GM23338 (cell line): ENCODE data around the gene AFF2. TPM values are rescaled to one million over a fixed set of nuclear protein-coding genes. Genes with fewer than 3 reads are reported as not detected.
A peak's percentile ranks its signal among the peaks of the same experiment; 100 is the strongest.

ENCODE experiments used
- ATAC-seq: fragments of 200-7000 bp; cut with Tn5 transposase; 3 replicates; pipeline ENCODE4 v1.9.1; 2020
- DNase-seq: peaks from one replicate; pipeline ENCODE4 v3.0.0-alpha.2; 2015; ENCODE audit warnings: low spot score
- H2AFZ ChIP-seq: fragments of 200-600 bp; sonication (generic); 2 replicates; pipeline ENCODE4 v1.8.0; 2016; ENCODE audit warnings: antibody characterized with exemption, mild to moderate bottlenecking, moderate library complexity
- H3F3A ChIP-seq: fragments of 200-600 bp; sonication (generic); replicated peaks from 2 replicates; pipeline ENCODE4 v1.8.0; 2017; ENCODE audit warnings: antibody characterized with exemption, mixed run types, low read depth
- H3K27ac ChIP-seq: fragments of 200-600 bp; sonication (generic); 2 replicates; pipeline ENCODE4 v1.6.1; 2016; ENCODE audit warnings: low read depth
- H3K27me3 ChIP-seq: fragments of 200-600 bp; sonication (generic); 2 replicates; pipeline ENCODE4 v1.8.0; 2016; ENCODE audit warnings: mild to moderate bottlenecking, mixed run types, moderate library complexity; ENCODE audit not compliant: insufficient read depth
- H3K36me3 ChIP-seq: fragments of 200-600 bp; sonication (generic); 2 replicates; pipeline ENCODE4 v1.8.0; 2016; ENCODE audit warnings: mild to moderate bottlenecking; ENCODE audit not compliant: insufficient read depth
- H3K4me1 ChIP-seq: fragments of 200-600 bp; sonication (generic); 2 replicates; pipeline ENCODE4 v1.8.0; 2016; ENCODE audit warnings: mild to moderate bottlenecking, moderate library complexity; ENCODE audit not compliant: insufficient read depth
- H3K4me2 ChIP-seq: fragments of 200-600 bp; sonication (generic); 2 replicates; pipeline ENCODE4 v1.7.1; 2017; ENCODE audit warnings: mixed run types
- H3K4me3 ChIP-seq: fragments of 200-600 bp; sonication (generic); 2 replicates; pipeline ENCODE4 v1.6.1; 2016; ENCODE audit warnings: mixed run types
- H3K79me2 ChIP-seq: fragments of 200-600 bp; sonication (generic); replicated peaks from 2 replicates; pipeline ENCODE4 v1.8.0; 2017; ENCODE audit warnings: mild to moderate bottlenecking; ENCODE audit not compliant: insufficient read depth
- H3K9me2 ChIP-seq: fragments of 200-600 bp; sonication (generic); 2 replicates; pipeline ENCODE4 v1.8.0; 2017; ENCODE audit not compliant: insufficient read depth
- H4K20me1 ChIP-seq: fragments of 200-600 bp; sonication (generic); replicated peaks from 2 replicates; pipeline ENCODE4 v1.8.0; 2017; ENCODE audit warnings: mild to moderate bottlenecking; ENCODE audit not compliant: insufficient read depth
- H3K27ac Mint-ChIP-seq: 2 replicates; pipeline ENCODE4 v1.8.0; 2020; ENCODE audit warnings: inconsistent platforms, mild to moderate bottlenecking, moderate library complexity, mixed read lengths
- H3K27me3 Mint-ChIP-seq: 3 replicates; pipeline ENCODE4 v1.8.0; 2022; ENCODE audit warnings: low read depth, mild to moderate bottlenecking, moderate library complexity, mixed read lengths, inconsistent platforms; ENCODE audit not compliant: insufficient read depth, poor library complexity
- H3K36me3 Mint-ChIP-seq: 3 replicates; pipeline ENCODE4 v1.8.0; 2021; ENCODE audit warnings: low read depth, mild to moderate bottlenecking, inconsistent platforms, moderate library complexity, mixed read lengths
- H3K4me1 Mint-ChIP-seq: 3 replicates; pipeline ENCODE4 v1.8.0; 2020; ENCODE audit warnings: mild to moderate bottlenecking, inconsistent platforms, mixed read lengths
- H3K4me3 Mint-ChIP-seq: 3 replicates; pipeline ENCODE4 v1.8.0; 2021; ENCODE audit warnings: moderate library complexity, mild to moderate bottlenecking, inconsistent platforms, mixed read lengths
- H3K9me3 Mint-ChIP-seq: 3 replicates; pipeline ENCODE4 v1.8.0; 2020; ENCODE audit warnings: moderate library complexity, mild to moderate bottlenecking, inconsistent platforms, mixed read lengths
- CREB1 ChIP-seq: fragments of 250-450 bp; sonication (Bioruptor Pico); IDR thresholded peaks from 2 replicates; pipeline ENCODE4 v1.5.0; 2020; ENCODE audit warnings: low read depth, mild to moderate bottlenecking, moderate library complexity
- EZH2 ChIP-seq: fragments of 200-600 bp; sonication (generic); IDR thresholded peaks from one replicate; pipeline ENCODE4 v1.8.0; 2017; ENCODE audit warnings: antibody characterized with exemption, mild to moderate bottlenecking, low read depth; ENCODE audit not compliant: unreplicated experiment
- EZH2phosphoT487 ChIP-seq: fragments of 200-600 bp; sonication (generic); IDR thresholded peaks from one replicate; pipeline ENCODE4 v1.8.1; 2018; ENCODE audit warnings: antibody characterized with exemption; ENCODE audit not compliant: unreplicated experiment
- JUNB ChIP-seq: IDR thresholded peaks from one replicate; pipeline ENCODE4 v1.6.1; 2016; ENCODE audit warnings: antibody characterized with exemption; ENCODE audit not compliant: unreplicated experiment
- NANOG ChIP-seq: IDR thresholded peaks from 2 replicates; pipeline ENCODE4 v1.6.1; 2016; ENCODE audit warnings: antibody characterized with exemption, borderline replicate concordance
- POLR2AphosphoS5 ChIP-seq: IDR thresholded peaks from 2 replicates; pipeline ENCODE4 v1.6.1; 2016; ENCODE audit warnings: antibody characterized with exemption, low read depth
- STAT1 ChIP-seq: IDR thresholded peaks from one replicate; pipeline ENCODE4 v1.6.1; 2016; ENCODE audit warnings: antibody characterized with exemption; ENCODE audit not compliant: unreplicated experiment
- ZNF114 ChIP-seq: fragments of 250-450 bp; sonication (Bioruptor Pico); IDR thresholded peaks from 2 replicates; pipeline ENCODE4 v1.5.0; 2020; ENCODE audit warnings: mild to moderate bottlenecking, moderate library complexity
- ZNF331 ChIP-seq: fragments of 250-450 bp; sonication (Bioruptor Pico); IDR thresholded peaks from 2 replicates; pipeline ENCODE4 v1.5.0; 2020; ENCODE audit warnings: low read depth, mild to moderate bottlenecking, moderate library complexity
- polyA plus RNA-seq: library from polyadenylated mRNA; unstranded; fragments of >200 nt; fragmentation: Nextera tagmentation; extraction: Ambion mirVana; gene quantifications from 2 replicates; pipeline ENCODE4 v1.2.1, GENCODE V29; 2016
- total RNA-seq: library from RNA; depleted of rRNA; stranded (reverse); fragments of >200 nt; shearing (Covaris generic); gene quantifications from 2 replicates; pipeline ENCODE4 v1.2.3, GENCODE V29; 2014
- TF ChIP-seq, protein P1 (sequence below): IDR thresholded peaks from 2 replicates; pipeline ENCODE4 v1.6.1; 2016; ENCODE audit warnings: antibody characterized with exemption
- TF ChIP-seq, protein P2 (sequence below): IDR thresholded peaks from one replicate; pipeline ENCODE4 v1.6.1; 2018; ENCODE audit warnings: antibody characterized with exemption; ENCODE audit not compliant: unreplicated experiment

The AFF2 gene
- total and polyA plus RNA-seq, 2 experiments from 2014 or later = 1.6 to 5.8 TPM

DNA sequence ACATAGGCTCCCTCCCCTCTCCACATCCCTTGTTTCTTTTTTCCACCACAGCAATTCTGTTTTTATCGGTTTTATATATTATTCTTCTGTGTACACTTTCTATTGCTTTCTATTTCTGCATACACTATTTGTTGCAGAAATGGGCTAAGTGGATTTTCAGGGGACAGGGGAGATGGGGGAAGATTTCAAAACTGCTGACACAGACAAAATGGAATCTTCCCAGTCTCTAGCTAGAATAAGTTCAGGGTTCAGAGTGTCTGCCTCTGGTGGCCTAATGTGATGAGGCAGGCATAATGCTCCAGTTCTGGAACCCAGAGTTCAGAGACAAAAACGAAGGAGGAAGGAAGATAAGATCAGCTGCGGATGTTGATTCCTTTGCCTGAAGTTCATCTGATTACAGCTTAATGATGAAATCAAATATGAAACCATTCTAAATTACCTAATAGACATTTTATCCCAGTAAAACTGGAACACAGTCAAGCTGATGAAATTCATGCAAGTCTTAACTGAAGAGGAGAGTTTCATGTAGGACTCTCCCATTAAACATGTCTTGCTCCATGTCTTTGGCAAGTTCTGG lies 447.1 kb downstream of the AFF2 start:
- Histone ChIP-seq H3F3A (no peaks in the 10 kb centered on the region), H2AFZ (no peak overlapping the region), H3K79me2 (no peaks in the 10 kb centered on the region), H3K4me1 (no peaks in the 10 kb centered on the region), H3K4me2 (no peak overlapping the region), H3K36me3 (no peaks in the 10 kb centered on the region), H3K9me2 (no peaks in the 10 kb centered on the region), H3K27ac (no peak overlapping the region), H3K4me3 (no peak overlapping the region), H3K27me3 (no peaks in the 10 kb centered on the region), H4K20me1 (no peaks in the 10 kb centered on the region)
- no peak for TF ChIP-seq NANOG
- no peak for TF ChIP-seq POLR2AphosphoS5
- no peak for TF ChIP-seq ZNF331 (CRISPR knock-in tag)
- no peak for TF ChIP-seq ZNF114 (CRISPR knock-in tag)
- no peaks in the 10 kb centered on the region; the same call in 2 of the 3 replicates for H3K4me1 Mint-ChIP-seq
- no peak overlapping the region for H3K4me3 Mint-ChIP-seq
- H3K36me3 Mint-ChIP-seq = no peaks in the 10 kb centered on the region
- ATAC-seq (no peak), DNase-seq (peak; percentile 6)
- H3K27me3 Mint-ChIP-seq = no peaks in the 10 kb centered on the region
- H3K27ac Mint-ChIP-seq = no peak overlapping the region
- H3K9me3 Mint-ChIP-seq = no peaks in the 10 kb centered on the region

DNA sequence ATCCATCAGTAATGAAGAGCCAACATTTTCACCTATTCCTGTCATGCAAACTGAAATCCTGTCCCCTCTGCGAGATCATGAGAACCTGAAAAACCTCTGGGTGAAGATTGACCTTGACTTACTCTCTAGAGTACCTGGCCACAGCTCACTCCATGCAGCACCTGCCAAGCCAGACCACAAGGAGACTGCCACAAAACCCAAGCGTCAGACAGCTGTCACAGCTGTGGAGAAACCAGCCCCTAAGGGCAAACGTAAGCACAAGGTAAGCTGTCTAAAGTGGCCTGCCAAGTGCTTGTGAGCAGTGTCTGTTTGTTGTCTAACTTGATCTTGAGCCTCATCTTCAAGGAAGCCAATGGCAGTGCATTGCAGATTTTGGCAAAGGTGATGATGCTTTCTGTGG lies 455.9 kb downstream of the AFF2 start:
- H2AFZ ChIP-seq = no peak overlapping the region
- no peak overlapping the region for H3K27ac ChIP-seq
- H3K79me2 ChIP-seq = no peaks in the 10 kb centered on the region
- no peaks in the 10 kb centered on the region for H3K9me2 ChIP-seq
- no peak overlapping the region for H3K4me3 ChIP-seq
- no peaks in the 10 kb centered on the region for H3F3A ChIP-seq
- Mint-ChIP-seq H3K4me1 (no peaks in the 10 kb centered on the region; the same call in 2 of the 3 replicates), H3K9me3 (no peaks in the 10 kb centered on the region), H3K27ac (no peak overlapping the region), H3K4me3 (no peak overlapping the region), H3K27me3 (no peaks in the 10 kb centered on the region), H3K36me3 (no peaks in the 10 kb centered on the region)
- no peaks in the 10 kb centered on the region for H3K4me1 ChIP-seq
- no peak for DNase-seq
- no peaks in the 10 kb centered on the region for H3K27me3 ChIP-seq
- H4K20me1 ChIP-seq = no peaks in the 10 kb centered on the region
- ATAC-seq = no peak
- H3K36me3 ChIP-seq = no peaks in the 10 kb centered on the region
- no peak overlapping the region for H3K4me2 ChIP-seq
- TF ChIP-seq NANOG (no peak), CREB1 (CRISPR knock-in tag) (no peak), STAT1 (no peak), POLR2AphosphoS5 (no peak), ZNF114 (CRISPR knock-in tag) (no peak), ZNF331 (CRISPR knock-in tag) (no peak), EZH2 (no peak), EZH2phosphoT487 (no peak), JUNB (no peak)
- TF ChIP-seq, protein P1, sequence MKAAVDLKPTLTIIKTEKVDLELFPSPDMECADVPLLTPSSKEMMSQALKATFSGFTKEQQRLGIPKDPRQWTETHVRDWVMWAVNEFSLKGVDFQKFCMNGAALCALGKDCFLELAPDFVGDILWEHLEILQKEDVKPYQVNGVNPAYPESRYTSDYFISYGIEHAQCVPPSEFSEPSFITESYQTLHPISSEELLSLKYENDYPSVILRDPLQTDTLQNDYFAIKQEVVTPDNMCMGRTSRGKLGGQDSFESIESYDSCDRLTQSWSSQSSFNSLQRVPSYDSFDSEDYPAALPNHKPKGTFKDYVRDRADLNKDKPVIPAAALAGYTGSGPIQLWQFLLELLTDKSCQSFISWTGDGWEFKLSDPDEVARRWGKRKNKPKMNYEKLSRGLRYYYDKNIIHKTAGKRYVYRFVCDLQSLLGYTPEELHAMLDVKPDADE = no peak
- TF ChIP-seq, protein P2, sequence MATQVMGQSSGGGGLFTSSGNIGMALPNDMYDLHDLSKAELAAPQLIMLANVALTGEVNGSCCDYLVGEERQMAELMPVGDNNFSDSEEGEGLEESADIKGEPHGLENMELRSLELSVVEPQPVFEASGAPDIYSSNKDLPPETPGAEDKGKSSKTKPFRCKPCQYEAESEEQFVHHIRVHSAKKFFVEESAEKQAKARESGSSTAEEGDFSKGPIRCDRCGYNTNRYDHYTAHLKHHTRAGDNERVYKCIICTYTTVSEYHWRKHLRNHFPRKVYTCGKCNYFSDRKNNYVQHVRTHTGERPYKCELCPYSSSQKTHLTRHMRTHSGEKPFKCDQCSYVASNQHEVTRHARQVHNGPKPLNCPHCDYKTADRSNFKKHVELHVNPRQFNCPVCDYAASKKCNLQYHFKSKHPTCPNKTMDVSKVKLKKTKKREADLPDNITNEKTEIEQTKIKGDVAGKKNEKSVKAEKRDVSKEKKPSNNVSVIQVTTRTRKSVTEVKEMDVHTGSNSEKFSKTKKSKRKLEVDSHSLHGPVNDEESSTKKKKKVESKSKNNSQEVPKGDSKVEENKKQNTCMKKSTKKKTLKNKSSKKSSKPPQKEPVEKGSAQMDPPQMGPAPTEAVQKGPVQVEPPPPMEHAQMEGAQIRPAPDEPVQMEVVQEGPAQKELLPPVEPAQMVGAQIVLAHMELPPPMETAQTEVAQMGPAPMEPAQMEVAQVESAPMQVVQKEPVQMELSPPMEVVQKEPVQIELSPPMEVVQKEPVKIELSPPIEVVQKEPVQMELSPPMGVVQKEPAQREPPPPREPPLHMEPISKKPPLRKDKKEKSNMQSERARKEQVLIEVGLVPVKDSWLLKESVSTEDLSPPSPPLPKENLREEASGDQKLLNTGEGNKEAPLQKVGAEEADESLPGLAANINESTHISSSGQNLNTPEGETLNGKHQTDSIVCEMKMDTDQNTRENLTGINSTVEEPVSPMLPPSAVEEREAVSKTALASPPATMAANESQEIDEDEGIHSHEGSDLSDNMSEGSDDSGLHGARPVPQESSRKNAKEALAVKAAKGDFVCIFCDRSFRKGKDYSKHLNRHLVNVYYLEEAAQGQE = no peak
